H1 (cell line): ENCODE results near the gene MYO9B. TPM values are rescaled to one million over a fixed set of nuclear protein-coding genes. Genes with fewer than 3 reads are reported as not detected.

ENCODE experiments used
- CBX5 ChIP-seq: fragments of 300-800, 300-1000 bp; sonication (generic); IDR thresholded peaks from 2 replicates; pipeline ENCODE4 v1.7.1; 2016; ENCODE audit warnings: antibody characterized with exemption, low read length, low read depth
- FOSL1 ChIP-seq: IDR thresholded peaks from 2 replicates; pipeline ENCODE4 v1.6.1; 2011; ENCODE audit warnings: mild to moderate bottlenecking, low read depth, low read length, moderate library complexity; ENCODE audit not compliant: insufficient read depth
- polyA plus RNA-seq, 7 experiments: library from polyadenylated mRNA; depleted of rRNA in 3 of 7; stranded (reverse) in 5 of 7; unstranded in 2 of 7; fragments of >200 nt in 5 of 7; fragments of 200-250 nt in 2 of 7; gene quantifications; 1 replicate in 5 of 7; 2 replicates in 1 of 7; 4 replicates in 1 of 7; pipeline versions ENCODE4 v1.2.1 to v1.2.3, GENCODE V29; 2011 to 2013; ENCODE audit warnings: missing spikeins in 2 of 7, mixed read lengths in 2 of 7
- total RNA-seq: library from RNA; stranded (reverse); fragmentation: NEBNext Ultra II Directional; extraction: Animal tissue kit (Norgen Biotek cat#: 25700); gene quantifications from 2 replicates; pipeline ENCODE4 v1.2.1, GENCODE V29; 2021

Gene MYO9B
- total and polyA plus RNA-seq, 2 of the 8 experiments (the other 6 are each of a cell fraction or from before 2014, with no cell fraction given): 27.6 to 77.1 TPM

DNA sequence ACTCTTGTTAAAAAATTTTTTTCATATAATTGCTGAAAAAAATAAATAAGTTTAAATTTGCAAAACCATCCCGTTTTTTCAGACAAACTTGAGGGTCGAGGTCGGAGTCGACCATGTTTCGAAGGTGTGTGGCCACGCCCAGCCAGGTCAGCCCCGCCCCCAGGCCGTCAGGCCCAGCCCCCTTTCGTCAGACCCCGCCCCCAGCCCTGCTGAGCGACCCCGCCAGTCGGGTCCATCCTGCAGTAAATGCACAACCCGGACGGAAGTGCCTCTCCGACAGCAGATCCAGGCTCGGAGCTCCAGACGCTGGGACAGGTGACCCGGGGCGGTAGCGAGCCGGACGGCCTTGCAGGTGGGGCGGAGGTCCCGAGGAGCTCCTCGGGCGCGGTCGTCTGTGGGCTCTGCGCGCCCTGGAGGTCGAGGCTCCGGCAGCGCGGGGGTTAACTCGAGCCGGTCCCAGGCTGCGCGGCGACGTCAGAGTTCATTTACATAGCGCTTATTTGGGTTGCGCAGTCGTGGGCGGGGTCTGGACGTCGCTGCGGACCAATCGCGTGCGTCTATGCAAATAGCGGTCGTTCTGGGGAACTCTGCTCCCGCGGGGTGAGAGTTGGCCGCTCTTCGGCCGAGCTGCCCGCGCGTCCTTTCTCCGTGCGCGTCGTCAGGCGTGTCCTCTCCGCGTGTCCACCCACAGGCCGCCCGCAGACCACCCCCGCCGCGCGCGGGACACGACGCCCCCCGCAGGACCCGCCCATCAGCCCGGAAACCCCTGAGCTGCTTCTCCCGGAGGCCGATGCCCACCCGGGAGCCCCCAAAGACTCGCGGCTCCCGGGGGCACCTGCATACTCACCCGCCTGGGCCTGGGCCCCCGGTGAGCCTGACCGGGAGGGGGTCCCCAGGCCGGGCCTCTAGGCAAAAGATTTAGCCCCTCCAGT is 150.7 kb downstream of the MYO9B start, which contains the start of gene OCEL1 (continued):
- TF ChIP-seq CBX5: no peak
- no peak for TF ChIP-seq FOSL1
